SK-N-SH (cell line): ENCODE results near the gene IQSEC3.

Experiments used
- EZH2phosphoT487 ChIP-seq: fragments of 200-600 bp; sonication (generic); IDR thresholded peaks from 2 replicates; pipeline ENCODE4 v1.6.1; 2017; ENCODE audit warnings: low read depth, mixed run types, mild to moderate bottlenecking, antibody characterized with exemption, moderate library complexity, borderline replicate concordance
- GATA2 ChIP-seq: sonication (generic); formaldehyde crosslinking; IDR thresholded peaks from 2 replicates; pipeline ENCODE4 v1.5.0; 2020; ENCODE audit warnings: mild to moderate bottlenecking, missing genetic modification reagents
- POLR2AphosphoS5 ChIP-seq: IDR thresholded peaks from 2 replicates; pipeline ENCODE4 v1.6.1; 2012; ENCODE audit warnings: low read depth, low read length
- YY1 ChIP-seq: IDR thresholded peaks from 2 replicates; pipeline ENCODE4 v1.4.0; 2012; ENCODE audit warnings: low read depth, mild to moderate bottlenecking
- TF ChIP-seq, protein P1 (sequence below): fragments of 200-600 bp; sonication (generic); IDR thresholded peaks from 2 replicates; pipeline ENCODE4 v1.6.1; 2017; ENCODE audit warnings: antibody characterized with exemption, mild to moderate bottlenecking, moderate library complexity

DNA sequence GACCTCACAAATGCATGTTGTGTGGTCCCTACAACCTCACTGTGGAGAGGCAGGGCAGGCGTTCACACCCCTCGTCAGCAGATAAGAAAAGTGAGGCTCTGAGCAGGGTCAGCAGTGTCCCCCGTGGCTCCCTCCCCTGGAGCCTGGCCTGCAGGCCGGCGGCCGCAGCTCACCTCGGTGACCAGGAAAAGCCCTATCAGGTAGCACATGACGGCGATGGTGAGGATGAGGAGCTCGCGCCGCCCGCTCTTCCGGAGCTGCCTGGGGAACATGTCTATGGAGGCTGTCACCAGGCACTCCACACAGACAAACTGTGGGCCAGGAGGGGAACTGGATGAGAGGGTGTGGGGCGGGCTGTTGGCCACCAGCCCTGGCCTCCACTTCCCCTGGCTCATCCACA is 129.4 kb downstream of the IQSEC3 start:
- TF ChIP-seq POLR2AphosphoS5 (no peak), YY1 (no peak), GATA2 (no peak), EZH2phosphoT487 (no peak)
- TF ChIP-seq, protein P1, sequence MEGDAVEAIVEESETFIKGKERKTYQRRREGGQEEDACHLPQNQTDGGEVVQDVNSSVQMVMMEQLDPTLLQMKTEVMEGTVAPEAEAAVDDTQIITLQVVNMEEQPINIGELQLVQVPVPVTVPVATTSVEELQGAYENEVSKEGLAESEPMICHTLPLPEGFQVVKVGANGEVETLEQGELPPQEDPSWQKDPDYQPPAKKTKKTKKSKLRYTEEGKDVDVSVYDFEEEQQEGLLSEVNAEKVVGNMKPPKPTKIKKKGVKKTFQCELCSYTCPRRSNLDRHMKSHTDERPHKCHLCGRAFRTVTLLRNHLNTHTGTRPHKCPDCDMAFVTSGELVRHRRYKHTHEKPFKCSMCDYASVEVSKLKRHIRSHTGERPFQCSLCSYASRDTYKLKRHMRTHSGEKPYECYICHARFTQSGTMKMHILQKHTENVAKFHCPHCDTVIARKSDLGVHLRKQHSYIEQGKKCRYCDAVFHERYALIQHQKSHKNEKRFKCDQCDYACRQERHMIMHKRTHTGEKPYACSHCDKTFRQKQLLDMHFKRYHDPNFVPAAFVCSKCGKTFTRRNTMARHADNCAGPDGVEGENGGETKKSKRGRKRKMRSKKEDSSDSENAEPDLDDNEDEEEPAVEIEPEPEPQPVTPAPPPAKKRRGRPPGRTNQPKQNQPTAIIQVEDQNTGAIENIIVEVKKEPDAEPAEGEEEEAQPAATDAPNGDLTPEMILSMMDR, result no peak
